Measurements from ENCODE around the gene TMEM156. TPM values are rescaled to one million over a fixed set of nuclear protein-coding genes. Genes with fewer than 3 reads are reported as not detected.

Gene TMEM156
- total RNA-seq, 1 experiment from 2014 or later, result 14.1 TPM

- no peak overlapping the region for H3K27ac Mint-ChIP-seq (ENCODE audit: unreplicated experiment)
- CTCF ChIA-PET, result interaction anchor here (0.5 kb wide), 1 partner anchor 1715 kb away, joined by 3 read pairs; no protein-coding TSS in a partner anchor
Measured at GRCh38 chr4:38987491-38987890, 44.7 kb downstream of the TMEM156 start.

GRCh38 chr4:38985410-38986100 lies 46.7 kb downstream of the TMEM156 start:
- TF ChIP-seq CTCF (IDR thresholded peaks at IDR 0.05; ENCODE audit: unreplicated experiment), result no peak
- Mint-ChIP-seq H3K4me3 (ENCODE audit: low read depth, unreplicated experiment) (no peak overlapping the region), H3K36me3 (ENCODE audit: insufficient read depth, unreplicated experiment) (no peaks in the 10 kb centered on the region), H3K27me3 (ENCODE audit: unreplicated experiment) (no peaks in the 10 kb centered on the region), H3K9me3 (ENCODE audit: low read depth, unreplicated experiment) (no peaks in the 10 kb centered on the region), H3K4me1 (ENCODE audit: low read depth, unreplicated experiment) (peaks cover 9% of the 10 kb centered on the region), H3K27ac (ENCODE audit: unreplicated experiment) (no peak overlapping the region)
- intact Hi-C loops (cut with micrococcal nuclease; ENCODE audit: unreplicated experiment), result no loop called here
- no peak for DNase-seq
- BruUV-seq (replicated peaks), result no TSS peak
- CTCF ChIA-PET, result no interaction called here

More at GRCh38 chr4:38987491-38987890, 44.7 kb downstream of the TMEM156 start:
- no peak overlapping the region for H3K4me3 Mint-ChIP-seq (ENCODE audit: low read depth, unreplicated experiment)
- no peaks in the 10 kb centered on the region for H3K27me3 Mint-ChIP-seq (ENCODE audit: unreplicated experiment)
- no peaks in the 10 kb centered on the region for H3K36me3 Mint-ChIP-seq (ENCODE audit: insufficient read depth, unreplicated experiment)
- no peak for DNase-seq
- peaks cover 9% of the 10 kb centered on the region for H3K4me1 Mint-ChIP-seq (ENCODE audit: low read depth, unreplicated experiment)
- no TSS peak for BruUV-seq (replicated peaks)
- no peaks in the 10 kb centered on the region for H3K9me3 Mint-ChIP-seq (ENCODE audit: low read depth, unreplicated experiment)
- intact Hi-C loops (cut with micrococcal nuclease; ENCODE audit: unreplicated experiment), result no loop called here
- TF ChIP-seq CTCF (IDR thresholded peaks at IDR 0.05; ENCODE audit: unreplicated experiment), result no peak

GRCh38 chr4:38983787-38984598 lies 48.2 kb downstream of the TMEM156 start:
- CTCF ChIA-PET, result interaction anchor here (0.6 kb wide), 1 partner anchor 43 kb away, joined by 4 read pairs; no protein-coding TSS in a partner anchor
- BruUV-seq (replicated peaks), result no TSS peak
- intact Hi-C loops (cut with micrococcal nuclease; ENCODE audit: unreplicated experiment), result no loop called here
- Mint-ChIP-seq H3K9me3 (ENCODE audit: low read depth, unreplicated experiment) (no peaks in the 10 kb centered on the region), H3K4me1 (ENCODE audit: low read depth, unreplicated experiment) (peaks cover 9% of the 10 kb centered on the region), H3K36me3 (ENCODE audit: insufficient read depth, unreplicated experiment) (no peaks in the 10 kb centered on the region), H3K27me3 (ENCODE audit: unreplicated experiment) (no peaks in the 10 kb centered on the region), H3K27ac (ENCODE audit: unreplicated experiment) (no peak overlapping the region), H3K4me3 (ENCODE audit: low read depth, unreplicated experiment) (no peak overlapping the region)
- DNase-seq, result no peak
- TF ChIP-seq CTCF (IDR thresholded peaks at IDR 0.05; ENCODE audit: unreplicated experiment), result no peak

GRCh38 chr4:38983291-38983690 lies 48.9 kb downstream of the TMEM156 start:
- TF ChIP-seq CTCF (IDR thresholded peaks at IDR 0.05; ENCODE audit: unreplicated experiment), result no peak
- Mint-ChIP-seq H3K4me3 (ENCODE audit: low read depth, unreplicated experiment) (no peak overlapping the region), H3K9me3 (ENCODE audit: low read depth, unreplicated experiment) (no peaks in the 10 kb centered on the region), H3K36me3 (ENCODE audit: insufficient read depth, unreplicated experiment) (no peaks in the 10 kb centered on the region), H3K27me3 (ENCODE audit: unreplicated experiment) (no peaks in the 10 kb centered on the region), H3K4me1 (ENCODE audit: low read depth, unreplicated experiment) (peaks cover 3% of the 10 kb centered on the region), H3K27ac (ENCODE audit: unreplicated experiment) (no peak overlapping the region)
- intact Hi-C loops (cut with micrococcal nuclease; ENCODE audit: unreplicated experiment), result no loop called here
- BruUV-seq (replicated peaks), result no TSS peak
- DNase-seq, result no peak
- CTCF ChIA-PET, result no interaction called here
